B cell (primary cell): ENCODE data around the gene CCDC102A. TPM values are rescaled to one million over a fixed set of nuclear protein-coding genes. Genes with fewer than 3 reads are reported as not detected.

Source experiments
- ATAC-seq: fragments of 200-7000 bp; cut with Tn5 transposase; one replicate; pipeline ENCODE4 v1.10.0; 2021; ENCODE audit warnings: low read depth, mild to moderate bottlenecking, moderate number of reproducible peaks, moderate library complexity
- CTCF ChIA-PET: fragments of 350-600 bp; sonication (Branson Sonifier 250); formaldehyde crosslinking; loops from one replicate; lab custom pipeline; 2021; ENCODE audit warnings: antibody characterized with exemption, inconsistent platforms; lab: Charles Lee
- POLR2A ChIA-PET: fragments of 350-600 bp; sonication (Branson Sonifier 250); formaldehyde crosslinking; loops from one replicate; lab custom pipeline; 2021; ENCODE audit warnings: antibody characterized with exemption; lab: Charles Lee
- DNase-seq: peaks from one replicate; pipeline ENCODE4 v3.0.0; 2013
- H2AFZ ChIP-seq: 2 replicates; pipeline ENCODE4 v1.6.1; 2012; ENCODE audit warnings: mild to moderate bottlenecking, low read depth, low read length; ENCODE audit not compliant: insufficient read depth, poor library complexity, severe bottlenecking
- H3K27ac ChIP-seq, 2 donors: 1 replicate in 1 of 2; 2 replicates in 1 of 2; pipeline ENCODE4 v1.5.1; 2012 to 2013; ENCODE audit warnings: low read length in 2 of 2, mild to moderate bottlenecking in 2 of 2, moderate library complexity in 1 of 2
- H3K27me3 ChIP-seq, 4 experiments: fragments of 200-600 bp in 1 of 4; sonication (generic) in 1 of 4; replicated peaks in 1 of 4; 1 replicate in 2 of 4; 2 replicates in 2 of 4; pipeline versions ENCODE4 v1.6.1 to v1.7.0; 2013 to 2016; ENCODE audit warnings: low read length in 3 of 4, mild to moderate bottlenecking in 2 of 4, mixed read lengths in 1 of 4, moderate library complexity in 1 of 4; ENCODE audit not compliant: insufficient read depth in 4 of 4, control insufficient read depth in 3 of 4; ENCODE audit errors: control extremely low read depth in 1 of 4
- H3K36me3 ChIP-seq, 2 experiments: replicated peaks in 1 of 2; 1 replicate in 1 of 2; 2 replicates in 1 of 2; pipeline versions ENCODE4 v1.6.1 to v1.7.1; 2013; ENCODE audit warnings: low read length in 1 of 2; ENCODE audit not compliant: insufficient read depth in 2 of 2, control insufficient read depth in 1 of 2; ENCODE audit errors: control extremely low read depth in 1 of 2, extremely low read depth in 1 of 2
- H3K4me1 ChIP-seq, 2 donors: fragments of 200-600 bp in 1 of 2; sonication (generic) in 1 of 2; 1 replicate in 1 of 2; 2 replicates in 1 of 2; pipeline versions ENCODE4 v1.5.1 to v1.6.1; 2013 to 2017; ENCODE audit warnings: low read length in 2 of 2; ENCODE audit not compliant: control insufficient read depth in 2 of 2, insufficient read depth in 2 of 2
- H3K4me2 ChIP-seq: replicated peaks from 2 replicates; pipeline ENCODE3; 2012; ENCODE audit warnings: mild to moderate bottlenecking, low read depth, low read length; ENCODE audit not compliant: poor library complexity, severe bottlenecking
- H3K4me3 ChIP-seq, 5 experiments: fragments of 200-600 bp in 1 of 5; sonication (generic) in 1 of 5; 1 replicate in 3 of 5; 2 replicates in 2 of 5; pipeline versions ENCODE4 v1.5.1 to v1.7.0; 2011 to 2016; ENCODE audit warnings: low read length in 4 of 5, mild to moderate bottlenecking in 4 of 5, low read depth in 2 of 5, control low read depth in 1 of 5, moderate library complexity in 1 of 5; ENCODE audit not compliant: insufficient read depth in 1 of 5; ENCODE audit errors: control extremely low read depth in 1 of 5, extremely low read depth in 1 of 5
- H3K79me2 ChIP-seq: fragments of 200-600 bp; sonication (generic); one replicate; pipeline ENCODE4 v1.6.0; 2016; ENCODE audit warnings: low read length; ENCODE audit not compliant: control insufficient read depth, insufficient read depth
- H3K9ac ChIP-seq: fragments of 200-600 bp; sonication (generic); 2 replicates; pipeline ENCODE4 v1.6.1; 2017; ENCODE audit warnings: mild to moderate bottlenecking, low read length, moderate library complexity
- H3K9me3 ChIP-seq, 3 donors: one replicate each; pipeline versions ENCODE4 v1.6.1 to v1.7.1; 2013; ENCODE audit warnings: low read length in 2 of 3; ENCODE audit not compliant: control insufficient read depth in 2 of 3, insufficient read depth in 1 of 3; ENCODE audit errors: control extremely low read depth in 1 of 3
- H4K20me1 ChIP-seq: 2 replicates; pipeline ENCODE4 v1.6.0; 2012; ENCODE audit warnings: mild to moderate bottlenecking, low read length; ENCODE audit not compliant: insufficient read depth, control insufficient read depth, poor library complexity, severe bottlenecking
- H3K27ac Mint-ChIP-seq: one replicate; pipeline ENCODE4 v1.8.0; 2021; ENCODE audit warnings: mixed read lengths
- H3K27me3 Mint-ChIP-seq: one replicate; pipeline ENCODE4 v1.8.0; 2021; ENCODE audit warnings: mixed read lengths
- H3K4me1 Mint-ChIP-seq: one replicate; pipeline ENCODE4 v1.8.0; 2021; ENCODE audit warnings: mixed read lengths
- H3K4me3 Mint-ChIP-seq: one replicate; pipeline ENCODE4 v1.8.0; 2021; ENCODE audit warnings: mixed read lengths
- H3K9me3 Mint-ChIP-seq: one replicate; pipeline ENCODE4 v1.8.0; 2022; ENCODE audit warnings: mixed read lengths; ENCODE audit not compliant: insufficient read depth
- EZH2 ChIP-seq: IDR thresholded peaks from 2 replicates; pipeline ENCODE4 v1.6.1; 2012; ENCODE audit warnings: borderline replicate concordance, low read depth, mild to moderate bottlenecking, moderate library complexity, low read length; ENCODE audit not compliant: insufficient read depth, poor library complexity, severe bottlenecking
- WGBS: methylation state at CpG from one replicate; pipeline ENCODE4 v1.1.5; 2013; ENCODE audit warnings: missing lambda C conversion rate; ENCODE audit not compliant: insufficient coverage; 5-methylcytosine and 5-hydroxymethylcytosine counted together
- intact Hi-C: fragments of 100-400 bp; cut with micrococcal nuclease; formaldehyde crosslinking; loops from one replicate; pipeline ENCODE4 v1.10.0; 2022
- polyA plus RNA-seq: library from polyadenylated mRNA; depleted of rRNA; stranded (reverse); fragments of >200 nt; gene quantifications from 2 replicates; pipeline ENCODE4 v1.2.3, GENCODE V29; 2012
- total RNA-seq, 2 donors: library from RNA; stranded (reverse); fragments of 120-200 nt in 1 of 2; gene quantifications; 1 replicate in 1 of 2; 2 replicates in 1 of 2; pipeline versions ENCODE4 v1.2.3 to v1.2.4, GENCODE V29; 2013 to 2022
- TF ChIP-seq, protein P1 (sequence below): fragments of 200-600 bp; IDR thresholded peaks from one replicate; pipeline ENCODE4 v1.8.0; 2022; ENCODE audit warnings: antibody characterized with exemption, mild to moderate bottlenecking

The CCDC102A gene
- total and polyA plus RNA-seq, 2 donors (not counting 1 experiment from before 2014, with no cell fraction given) = 14.5 to 14.7 TPM

DNA sequence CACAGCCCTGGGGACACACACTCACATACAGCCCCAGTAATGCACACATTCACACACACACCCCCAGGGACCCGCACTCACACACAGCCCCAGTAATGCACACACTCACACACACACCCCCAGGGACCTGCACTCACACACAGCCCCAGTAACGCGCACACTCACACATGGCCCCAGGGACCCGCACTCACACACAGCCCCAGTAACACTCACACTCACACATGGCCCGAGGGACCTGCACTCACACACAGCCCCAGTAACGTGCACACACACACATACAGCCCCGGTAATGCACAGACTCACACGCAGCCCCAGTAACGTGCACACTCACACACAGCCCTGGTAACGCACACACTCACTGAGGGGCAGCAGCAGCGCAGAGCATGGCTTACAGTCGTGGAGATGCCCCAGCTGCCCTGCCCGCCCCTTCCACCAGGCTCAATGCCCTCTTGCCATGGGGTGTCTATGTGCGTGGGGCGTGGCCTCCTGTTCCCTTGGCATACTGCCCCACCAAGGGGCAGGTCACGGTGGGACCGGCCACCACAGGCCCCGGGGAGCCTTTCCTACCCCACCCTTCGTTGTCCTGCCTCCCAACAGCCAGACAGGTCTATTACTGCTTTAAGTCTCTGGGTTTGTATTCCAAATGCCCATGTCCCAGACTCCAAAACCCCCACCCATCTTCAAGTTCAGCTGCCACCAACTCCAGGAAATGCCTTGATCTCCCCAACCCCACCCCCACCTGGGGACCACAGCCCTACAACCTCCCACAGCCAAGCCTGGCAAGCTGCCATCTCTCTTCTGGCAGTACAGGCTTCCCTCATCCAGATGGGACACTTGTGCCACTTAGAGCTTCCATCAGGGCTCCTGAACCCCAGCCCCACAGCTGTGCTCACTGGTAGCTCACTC lies 2.7 kb downstream of the CCDC102A start:
- ChIA-PET CTCF (interaction anchor here (1.1 to 1.4 kb wide), 3 partner anchors 9 to 117 kb away, joined by 3 to 9 read pairs (median 3); partner anchors contain the start of gene ADGRG5), POLR2A (interaction anchor here (0.9 kb wide), 1 partner anchor 10 kb away, joined by 5 read pairs; no protein-coding TSS in a partner anchor)
- intact Hi-C loops = loop anchor here (5.0 to 10.0 kb wide), 3 partner anchors 71 to 1109 kb away; partner anchors contain the start of genes AMFR and POLR2C
- Histone ChIP-seq H3K27ac (peak overlapping the region; percentile 90 to 94), H3K4me1 (peaks cover 82 to 87% of the 10 kb centered on the region in 2 donors), H3K9me3 (peaks cover 0 to 3% (median 0%) of the 10 kb centered on the region in 3 donors), H3K4me3 (no peak overlapping the region), H3K4me2 (peak overlapping the region; percentile 92), H2AFZ (no peak overlapping the region), H3K36me3 (no peaks in the 10 kb centered on the region), H3K9ac (no peak overlapping the region), H3K27me3 (no peaks in the 10 kb centered on the region), H3K79me2 (peaks cover 7% of the 10 kb centered on the region), H4K20me1 (no peaks in the 10 kb centered on the region)
- TF ChIP-seq EZH2 = no peak
- TF ChIP-seq, protein P1, sequence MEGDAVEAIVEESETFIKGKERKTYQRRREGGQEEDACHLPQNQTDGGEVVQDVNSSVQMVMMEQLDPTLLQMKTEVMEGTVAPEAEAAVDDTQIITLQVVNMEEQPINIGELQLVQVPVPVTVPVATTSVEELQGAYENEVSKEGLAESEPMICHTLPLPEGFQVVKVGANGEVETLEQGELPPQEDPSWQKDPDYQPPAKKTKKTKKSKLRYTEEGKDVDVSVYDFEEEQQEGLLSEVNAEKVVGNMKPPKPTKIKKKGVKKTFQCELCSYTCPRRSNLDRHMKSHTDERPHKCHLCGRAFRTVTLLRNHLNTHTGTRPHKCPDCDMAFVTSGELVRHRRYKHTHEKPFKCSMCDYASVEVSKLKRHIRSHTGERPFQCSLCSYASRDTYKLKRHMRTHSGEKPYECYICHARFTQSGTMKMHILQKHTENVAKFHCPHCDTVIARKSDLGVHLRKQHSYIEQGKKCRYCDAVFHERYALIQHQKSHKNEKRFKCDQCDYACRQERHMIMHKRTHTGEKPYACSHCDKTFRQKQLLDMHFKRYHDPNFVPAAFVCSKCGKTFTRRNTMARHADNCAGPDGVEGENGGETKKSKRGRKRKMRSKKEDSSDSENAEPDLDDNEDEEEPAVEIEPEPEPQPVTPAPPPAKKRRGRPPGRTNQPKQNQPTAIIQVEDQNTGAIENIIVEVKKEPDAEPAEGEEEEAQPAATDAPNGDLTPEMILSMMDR = no peak
- ATAC-seq = no peak
- peak overlapping the region; percentile 89 for H3K4me3 Mint-ChIP-seq
- 31% methylated on average over 19 of the region's 19 CpGs for WGBS
- no peaks in the 10 kb centered on the region for H3K27me3 Mint-ChIP-seq
- no peaks in the 10 kb centered on the region for H3K9me3 Mint-ChIP-seq
- peaks cover 84% of the 10 kb centered on the region for H3K4me1 Mint-ChIP-seq
- peak; percentile 44 for DNase-seq
- peak overlapping the region; percentile 96 for H3K27ac Mint-ChIP-seq
